GM19328 (cell line): ENCODE measurements around the gene MAPRE2.
"Not testable (repeated sequence)": the region's sequence is repeated elsewhere in the genome, so short reads cannot be mapped to it uniquely, and the experiment has no call there.

Experiments
- ATAC-seq: cut with Tn5 transposase; IDR thresholded peaks from one replicate; pipeline ENCODE4 v1.9.1; 2021; ENCODE audit warnings: mild to moderate bottlenecking, moderate library complexity; ENCODE audit not compliant: unreplicated experiment

Gene MAPRE2

DNA sequence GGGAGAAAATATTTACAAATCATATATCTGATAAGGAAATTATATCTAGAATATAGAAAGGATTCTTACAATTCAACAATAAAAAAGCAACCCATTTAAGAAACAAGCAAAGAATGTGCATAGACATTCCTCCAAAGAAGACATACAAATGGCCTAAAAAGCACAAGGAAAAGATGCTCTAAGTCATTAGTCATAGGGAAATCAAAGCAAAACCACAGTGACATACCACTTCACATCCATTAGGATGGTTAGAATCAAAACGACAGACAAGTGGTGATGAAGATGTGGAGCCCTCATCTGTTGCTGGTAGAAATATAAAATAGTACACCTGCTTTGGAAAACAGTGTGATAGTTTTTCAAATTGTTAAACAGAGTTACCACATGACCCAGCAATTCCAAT, 48.2 kb downstream of the MAPRE2 start:
- no peak for ATAC-seq

DNA sequence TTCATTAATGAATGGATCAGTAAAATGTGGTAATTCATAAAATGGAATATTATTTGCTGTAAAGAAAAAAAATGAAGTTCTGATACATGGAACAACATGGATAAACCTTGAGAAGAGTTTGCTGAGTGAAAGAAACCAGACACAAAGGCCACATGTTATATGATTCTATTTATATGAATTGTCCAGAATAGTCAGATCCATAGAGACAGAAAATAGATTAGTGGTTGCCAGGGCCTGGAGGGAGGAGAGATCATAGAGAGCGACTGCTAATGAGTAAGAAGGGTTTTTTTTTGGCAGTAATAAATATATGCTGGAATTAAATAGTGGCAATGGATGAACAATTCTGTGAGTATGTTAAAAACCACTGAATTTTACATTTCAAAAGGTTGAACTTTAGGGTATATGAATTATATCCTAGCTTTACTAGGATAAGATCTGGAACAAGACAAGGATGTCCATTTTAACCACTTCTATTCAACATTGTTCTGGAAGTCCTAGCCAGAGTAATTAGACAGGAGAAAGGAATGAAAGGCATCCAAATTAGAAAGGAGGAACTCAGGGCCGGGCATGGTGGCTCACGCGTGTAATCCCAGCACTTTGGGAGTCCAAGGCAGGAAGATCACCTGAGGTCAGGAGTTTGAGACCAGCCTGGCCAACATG, 48.8 kb downstream of the MAPRE2 start:
- ATAC-seq = no peak

DNA sequence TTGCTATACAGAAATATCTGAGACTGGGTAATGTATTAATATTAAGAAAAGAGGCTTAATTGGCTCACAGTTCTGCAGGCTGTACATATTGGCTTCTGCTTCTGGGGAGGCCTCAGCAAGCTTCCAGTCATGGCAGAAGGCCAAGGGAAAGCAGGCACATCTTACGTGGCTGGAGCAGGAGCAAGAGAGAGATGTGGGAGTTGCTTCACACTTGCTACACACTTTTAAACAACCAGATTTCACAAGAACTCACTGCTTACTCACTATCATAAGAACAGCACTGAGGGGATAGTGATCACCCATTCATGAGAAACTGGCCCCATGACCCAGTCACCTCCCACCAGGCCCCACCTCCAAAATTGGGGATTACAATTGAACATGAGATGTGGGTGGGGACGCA, 50.6 kb downstream of the MAPRE2 start:
- no peak for ATAC-seq

DNA sequence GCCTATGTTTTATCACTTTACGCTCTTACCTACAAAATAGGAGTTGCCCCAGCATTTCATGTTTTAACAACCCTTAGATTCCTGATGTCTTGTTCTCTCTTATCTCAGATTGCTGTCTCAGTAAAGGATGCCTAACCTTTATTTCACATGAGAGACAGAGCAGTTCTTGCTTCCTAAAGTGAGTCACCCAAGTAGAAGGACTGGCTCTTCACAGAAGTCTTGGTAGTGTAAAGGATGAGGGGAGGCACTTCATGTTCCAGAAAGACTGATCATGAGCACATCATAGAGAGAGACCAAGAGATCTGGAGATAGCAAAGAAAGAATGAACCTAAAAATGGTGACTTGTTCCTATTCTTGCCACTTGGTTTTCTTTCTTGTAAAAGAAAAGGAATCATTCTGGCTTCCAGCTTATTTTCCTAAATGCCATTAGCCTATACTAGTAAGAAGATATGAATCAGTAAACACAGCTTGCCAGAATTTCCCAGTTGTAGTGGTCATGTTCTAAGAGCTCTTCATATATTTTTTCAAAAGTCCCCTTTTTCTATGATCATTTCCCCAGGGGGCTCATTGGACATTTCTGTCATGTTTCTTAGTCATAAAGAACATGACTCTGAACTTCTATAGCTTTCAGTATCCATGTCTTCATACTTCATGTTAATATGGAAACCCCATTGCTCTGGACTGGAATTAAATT, 54.9 kb downstream of the MAPRE2 start:
- peak; percentile 68 for ATAC-seq

DNA sequence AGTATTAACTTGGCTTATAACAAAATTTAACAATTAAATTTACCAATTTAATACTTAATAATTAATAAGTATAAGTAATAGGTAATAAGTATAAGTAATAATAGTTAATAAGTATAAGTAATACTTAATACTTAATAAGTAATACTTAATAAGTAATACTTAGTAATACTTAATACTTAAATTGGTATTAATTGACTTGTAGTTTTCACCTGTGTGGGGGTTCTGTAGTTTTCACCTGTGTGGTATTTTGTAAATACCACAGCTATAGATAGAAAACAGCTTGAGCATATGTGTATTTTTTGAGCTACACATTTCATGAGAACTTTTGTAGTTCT, 55.4 kb downstream of the MAPRE2 start:
- no peak for ATAC-seq

DNA sequence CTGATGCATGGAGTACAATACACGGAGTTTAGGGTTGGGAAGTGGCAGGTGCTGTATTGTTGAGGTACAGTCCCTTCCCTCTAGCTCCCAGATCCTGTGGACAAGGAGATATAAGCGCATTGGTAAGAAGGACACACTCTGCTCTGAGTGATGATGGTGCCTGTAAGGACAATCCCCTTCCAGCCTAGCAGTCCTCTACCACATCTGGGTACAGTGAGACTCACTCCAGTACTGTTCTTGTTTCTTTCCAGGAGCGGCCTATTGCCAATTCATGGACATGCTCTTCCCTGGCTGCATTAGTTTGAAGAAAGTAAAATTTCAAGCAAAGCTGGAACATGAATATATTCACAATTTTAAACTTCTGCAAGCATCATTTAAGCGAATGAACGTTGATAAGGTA, 56.0 kb downstream of the MAPRE2 start:
- ATAC-seq = no peak

DNA sequence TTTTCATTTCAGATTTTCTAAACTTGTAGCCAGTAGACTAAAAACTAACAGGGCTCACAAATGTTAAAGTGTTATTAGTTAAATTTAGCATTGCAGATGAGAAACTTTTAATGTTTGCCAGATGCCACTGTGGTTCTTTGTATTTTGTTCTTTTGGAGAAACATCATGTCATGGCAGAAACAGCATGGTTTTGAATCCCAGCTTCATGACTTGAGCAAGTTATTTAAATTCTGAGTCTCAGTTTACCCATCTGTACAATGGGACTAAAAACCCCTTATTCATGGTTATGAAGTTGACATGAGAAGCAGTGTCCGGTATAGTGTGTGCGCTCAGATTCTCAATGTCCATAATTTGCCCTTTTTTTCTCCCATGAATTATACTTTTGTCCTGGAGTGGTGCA, 56.5 kb downstream of the MAPRE2 start:
- no peak for ATAC-seq

DNA sequence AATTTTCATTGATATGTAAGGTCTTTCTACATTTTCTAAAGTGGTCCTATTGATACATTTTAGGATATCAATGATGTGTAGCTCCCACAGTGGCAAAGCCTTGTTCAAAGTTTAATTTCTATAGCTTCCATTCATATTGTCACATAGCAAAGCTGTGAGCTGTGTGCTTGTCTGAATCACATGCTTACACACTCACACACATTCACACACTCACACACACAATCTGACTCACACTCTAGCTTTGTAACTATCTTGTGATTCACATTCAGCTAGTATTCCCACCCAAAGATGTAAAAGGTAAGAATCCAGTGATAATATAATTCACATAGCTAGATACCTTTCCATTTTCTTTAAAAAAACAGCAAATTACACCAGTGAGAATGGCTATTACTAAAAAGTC, 58.7 kb downstream of the MAPRE2 start:
- ATAC-seq = no peak

DNA sequence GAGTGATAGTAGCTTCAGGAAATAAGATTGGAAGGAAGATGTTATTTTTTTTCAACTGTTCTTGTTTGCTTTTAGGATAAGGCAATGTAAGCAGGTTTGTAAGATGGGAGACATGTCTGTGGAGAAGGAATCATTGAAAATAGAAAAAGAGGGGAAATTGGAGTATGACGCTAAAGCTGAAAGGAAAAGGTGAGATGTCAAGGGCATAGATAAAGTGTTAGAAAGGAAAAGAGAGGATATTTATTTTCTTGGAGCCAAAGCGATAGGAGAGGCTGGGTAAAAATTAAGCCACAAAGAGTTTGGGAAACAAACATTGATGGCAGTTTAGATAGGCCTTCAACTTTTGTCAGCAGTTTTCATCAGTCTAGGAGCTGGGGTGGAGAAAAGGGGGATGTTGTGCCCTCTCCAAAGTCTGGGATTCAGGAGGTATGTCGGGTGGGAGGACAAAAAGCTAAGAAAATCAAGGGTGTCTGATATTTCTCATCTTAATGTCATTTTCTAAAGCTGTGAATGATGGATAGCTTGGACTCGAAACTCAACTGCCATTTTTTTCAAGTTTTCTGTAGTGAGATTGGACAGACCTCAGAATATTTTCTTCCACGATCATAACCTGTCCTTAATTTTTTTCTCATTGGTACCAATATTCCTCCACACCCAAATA, 63.3 kb downstream of the MAPRE2 start:
- no peak for ATAC-seq

DNA sequence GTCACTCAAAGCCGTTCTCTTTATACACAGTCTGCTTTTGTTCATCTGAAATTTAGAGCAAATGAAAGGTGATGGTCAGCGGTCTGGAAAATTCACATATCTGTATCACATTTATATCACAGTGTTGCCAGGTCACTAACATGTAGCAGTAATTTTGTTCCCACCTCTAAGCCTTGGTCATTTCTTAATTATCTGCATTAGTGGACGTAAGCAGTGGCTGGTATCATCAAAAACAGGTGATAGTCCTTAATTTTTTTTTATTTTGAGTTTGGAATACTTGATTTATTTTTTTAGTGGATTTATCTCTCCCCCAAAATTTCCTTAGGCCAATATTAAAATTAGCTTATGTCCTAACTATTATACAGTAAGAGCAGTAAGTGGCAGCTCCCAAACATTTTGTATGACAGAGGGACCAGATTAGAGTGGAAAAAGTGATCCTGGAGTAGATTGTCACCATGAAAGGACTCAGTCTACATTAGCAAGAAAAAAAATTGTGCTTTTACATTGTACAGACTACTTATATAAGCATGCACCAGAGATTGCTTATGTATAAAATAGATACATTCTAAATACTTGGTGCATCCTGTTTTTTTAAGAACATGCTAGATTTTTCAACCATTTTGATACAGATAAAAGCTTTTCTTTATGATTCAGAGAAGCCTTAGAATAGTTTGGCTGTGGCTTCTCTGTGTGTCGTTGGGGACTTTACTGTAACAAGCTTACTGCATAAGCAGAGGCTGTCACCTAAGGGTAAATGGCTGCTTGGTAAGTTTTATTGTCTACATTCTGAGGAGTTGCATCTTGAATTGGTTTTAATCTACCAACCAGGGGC, 65.0 kb downstream of the MAPRE2 start:
- no peak for ATAC-seq

DNA sequence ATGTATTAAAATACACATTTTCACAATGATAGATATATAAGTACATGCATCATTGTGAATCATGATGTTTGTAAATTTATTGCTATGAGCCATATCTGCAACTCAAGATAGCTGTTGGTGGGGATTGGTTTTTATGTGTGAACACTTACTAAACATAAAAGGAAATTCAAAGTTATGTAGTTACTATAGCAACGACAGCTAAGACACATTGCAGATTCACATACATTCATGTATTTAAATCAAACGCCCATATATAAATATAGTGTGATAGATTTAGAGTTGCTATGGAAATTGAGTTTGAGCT, 65.6 kb downstream of the MAPRE2 start:
- ATAC-seq = no peak

DNA sequence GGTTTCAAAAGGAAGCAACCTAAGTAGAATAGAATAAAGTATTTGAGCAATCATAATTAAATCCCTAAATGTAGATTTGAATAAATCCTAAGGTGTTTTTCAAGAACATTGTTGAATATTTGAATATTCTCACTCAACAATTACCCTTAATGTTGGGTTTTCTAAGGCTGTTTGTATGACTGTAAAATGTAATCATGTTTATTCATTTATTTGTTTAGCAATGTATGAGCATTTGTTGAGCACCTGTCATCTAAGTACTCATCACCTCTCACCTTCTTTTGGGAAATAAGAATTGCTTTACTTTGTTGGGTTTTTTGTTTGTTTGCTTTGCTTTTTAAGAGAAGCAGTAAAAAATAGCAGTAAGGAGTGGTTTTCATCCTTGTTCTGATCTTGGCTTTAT, 66.0 kb downstream of the MAPRE2 start:
- ATAC-seq = no peak

DNA sequence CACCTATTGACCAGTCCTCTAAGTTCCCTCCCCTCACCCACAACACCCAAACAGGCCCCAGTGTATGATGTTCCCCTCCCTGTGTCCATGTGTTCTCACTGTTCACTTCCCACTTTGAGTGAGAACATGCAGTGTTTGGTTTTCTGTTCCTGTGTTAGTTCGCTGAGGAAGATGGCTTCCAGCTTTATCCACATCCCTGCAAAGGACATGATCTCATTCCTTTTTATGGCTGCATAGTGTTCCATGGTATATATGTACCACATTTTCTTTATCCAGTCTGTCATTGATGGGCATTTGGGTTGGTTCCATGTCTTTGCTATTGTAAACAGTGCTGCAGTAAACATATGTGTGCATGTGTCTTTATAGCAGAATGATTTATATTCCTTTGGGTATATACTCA, 66.9 kb downstream of the MAPRE2 start:
- not testable (repeated sequence) for ATAC-seq

DNA sequence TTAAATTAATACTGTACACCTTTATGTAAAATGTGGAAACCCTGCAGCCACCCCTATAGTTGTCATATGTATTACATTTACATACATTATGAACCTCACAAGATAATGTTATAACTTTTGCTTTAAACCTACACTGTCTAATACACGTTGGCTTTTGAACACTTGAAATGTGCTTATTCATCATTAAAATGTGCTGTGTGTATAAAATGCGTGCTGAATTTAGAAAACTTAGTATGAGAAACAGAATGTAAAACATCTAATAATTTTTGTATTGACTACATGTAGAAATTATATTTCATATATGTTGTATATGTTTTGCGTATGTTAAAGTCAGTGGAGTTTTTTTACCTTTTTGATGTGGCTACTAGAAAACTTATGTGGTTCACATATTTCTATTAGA, 68.8 kb downstream of the MAPRE2 start:
- no peak for ATAC-seq

DNA sequence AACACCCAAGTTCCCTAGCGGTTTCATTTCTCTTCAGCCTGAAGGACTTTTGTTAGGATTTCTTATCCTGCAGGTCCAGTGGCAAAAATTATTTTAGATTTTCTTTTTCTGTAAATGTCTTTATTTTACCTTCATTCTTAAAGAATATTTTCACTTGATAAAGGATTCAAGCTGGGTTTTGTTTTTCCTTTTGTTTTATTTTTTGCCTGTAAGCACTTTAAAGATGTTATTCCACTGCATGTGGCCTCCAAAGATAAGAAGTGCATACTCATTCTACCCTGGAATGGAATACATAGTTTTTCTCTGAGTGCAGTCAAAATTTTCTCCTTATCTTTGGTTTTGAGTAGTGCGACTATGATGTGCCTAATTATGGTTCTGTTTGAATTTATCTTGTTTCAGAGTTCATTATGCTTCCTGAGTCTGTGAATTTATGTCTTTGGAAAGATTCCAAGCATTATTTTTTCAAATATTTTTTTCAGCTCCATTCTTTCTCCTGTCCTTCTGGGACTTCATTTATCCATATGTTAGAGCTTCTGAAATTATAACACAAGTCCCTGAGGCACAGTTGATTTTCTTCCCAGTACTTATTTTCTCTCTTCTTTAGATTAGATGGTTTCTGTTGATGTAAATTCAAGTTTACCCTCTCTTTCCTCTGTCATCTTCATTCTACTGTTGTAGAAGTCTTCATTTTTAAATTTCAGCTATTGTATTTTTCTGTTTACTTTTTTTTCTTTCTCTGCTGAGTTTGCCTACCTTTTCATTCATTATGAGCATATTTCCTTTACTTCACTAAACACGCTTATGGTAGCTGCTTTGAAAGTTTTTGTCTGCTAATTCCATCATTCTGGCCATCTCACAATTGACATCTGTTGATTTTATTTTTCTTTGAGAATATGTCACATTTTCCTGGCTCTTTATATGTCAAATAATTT, 69.6 kb downstream of the MAPRE2 start:
- ATAC-seq = no peak

DNA sequence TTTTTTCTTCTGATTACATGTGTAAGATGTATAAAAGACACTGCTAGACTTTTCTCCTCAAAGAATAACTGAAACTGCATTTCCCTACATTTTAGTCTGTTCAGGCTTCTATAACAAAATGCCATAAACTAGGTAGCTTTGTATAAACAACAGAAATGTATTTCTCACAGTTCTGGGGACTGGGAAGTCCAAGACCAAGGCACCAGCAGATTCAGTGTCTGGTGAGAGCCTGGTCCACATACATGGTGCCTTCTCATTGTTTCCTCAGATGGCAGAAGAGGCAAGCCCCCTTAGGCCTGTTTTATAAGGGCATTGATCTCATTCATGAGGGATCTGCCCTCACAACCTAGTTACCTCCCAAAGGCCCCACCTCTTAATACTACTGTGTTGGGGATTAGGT, 71.5 kb downstream of the MAPRE2 start:
- ATAC-seq = no peak

DNA sequence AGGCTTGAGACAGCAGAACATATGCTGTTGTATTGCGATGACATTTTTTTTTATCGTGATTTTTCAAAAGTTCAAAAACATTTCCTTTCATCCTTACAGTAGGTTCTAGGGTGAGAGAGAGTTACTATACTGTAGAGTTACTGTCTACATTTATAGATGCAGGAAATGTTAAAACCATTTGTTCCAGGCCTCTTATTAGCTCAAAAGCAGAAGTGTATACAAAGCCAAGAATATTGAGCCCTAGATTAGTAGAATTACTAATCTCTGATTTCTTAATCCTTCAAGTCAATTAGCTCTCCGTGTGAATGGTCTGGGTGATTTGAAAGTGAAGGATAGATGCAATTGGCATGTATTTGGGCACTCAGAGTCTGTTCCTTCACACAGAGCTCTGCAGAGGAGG, 73.1 kb downstream of the MAPRE2 start:
- ATAC-seq = no peak

DNA sequence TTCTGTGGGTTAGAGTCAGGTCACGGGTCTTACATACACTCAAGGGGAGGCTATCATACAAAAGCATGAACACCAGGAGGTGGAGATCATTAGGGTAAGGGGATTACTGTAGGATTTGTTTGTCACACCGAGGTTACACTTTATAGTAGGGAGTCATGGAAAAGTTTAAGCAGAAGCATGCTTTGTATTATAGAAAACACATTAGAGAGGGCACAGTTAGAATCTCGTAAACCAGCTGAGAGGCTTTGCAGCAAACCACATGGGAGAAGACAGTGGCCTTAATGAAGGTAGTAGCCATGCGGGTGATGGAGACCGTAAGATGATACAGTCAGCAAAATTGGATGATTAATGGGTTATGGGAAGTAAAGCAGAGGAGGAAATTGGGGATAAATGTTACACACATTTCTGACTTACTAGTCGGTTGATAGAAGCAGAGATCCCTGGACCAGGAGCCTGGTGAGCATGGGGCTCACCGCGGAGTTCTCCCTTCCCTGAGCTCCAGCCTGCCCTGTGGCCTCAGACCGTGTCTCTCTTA, 75.6 kb downstream of the MAPRE2 start:
- ATAC-seq = no peak

DNA sequence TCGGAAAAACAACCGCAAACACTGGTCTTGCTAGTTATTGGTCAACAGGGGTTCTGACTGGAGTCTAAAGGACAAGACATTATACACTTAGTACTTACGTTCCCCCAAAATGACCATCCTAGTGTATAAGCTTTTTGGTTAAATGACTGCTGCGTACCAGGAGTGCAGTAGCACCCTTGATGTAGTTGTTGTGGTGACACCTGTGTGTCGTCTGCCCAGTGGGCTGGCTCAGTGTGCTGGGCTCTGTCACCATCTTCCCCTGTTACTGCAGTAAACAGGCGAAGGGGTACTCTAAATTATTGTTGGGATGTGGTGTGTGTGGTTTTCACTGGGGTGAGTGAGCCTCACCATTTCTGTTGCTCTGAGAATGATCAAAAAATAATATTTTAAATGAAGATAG, 76.2 kb downstream of the MAPRE2 start:
- no peak for ATAC-seq

DNA sequence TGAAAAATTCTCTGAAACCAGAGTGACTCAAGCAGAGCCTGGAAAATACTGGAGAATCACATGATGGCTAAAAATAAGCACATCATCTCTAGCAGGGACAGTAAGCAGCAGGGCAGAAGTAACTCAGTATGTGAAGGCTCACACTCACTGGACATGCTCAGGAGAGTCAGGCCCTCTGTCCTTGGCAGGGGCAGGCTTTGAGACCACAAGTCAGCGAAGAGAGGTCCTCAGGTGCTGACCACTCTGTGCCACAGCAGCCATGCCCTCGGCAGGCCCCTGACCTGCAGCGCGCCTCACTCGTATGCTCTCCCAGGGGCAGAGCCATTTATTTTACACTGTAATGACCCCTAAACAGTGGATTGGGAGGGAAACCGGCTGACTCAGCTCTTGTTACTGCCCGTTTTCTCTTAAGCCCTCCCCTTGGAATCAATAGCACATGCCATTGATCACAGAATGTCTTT, 76.8 kb downstream of the MAPRE2 start:
- no peak for ATAC-seq
